Stomach smooth muscle (tissue), 2 donors: ENCODE results near the gene LEUTX.

Source experiments
- H3K27ac ChIP-seq: one replicate; pipeline ENCODE4 v1.7.0; 2013; ENCODE audit warnings: mild to moderate bottlenecking, low read length, inconsistent platforms
- H3K27me3 ChIP-seq, 2 donors: one replicate each; pipeline ENCODE4 v1.7.0; 2013; ENCODE audit warnings: low read length in 2 of 2; ENCODE audit not compliant: insufficient read depth in 2 of 2, control insufficient read depth in 1 of 2
- H3K36me3 ChIP-seq, 2 donors: one replicate each; pipeline ENCODE4 v1.7.0; 2013; ENCODE audit warnings: low read length in 2 of 2; ENCODE audit not compliant: control insufficient read depth in 2 of 2, insufficient read depth in 2 of 2
- H3K4me1 ChIP-seq: one replicate; pipeline ENCODE4 v1.7.0; 2013; ENCODE audit warnings: low read length; ENCODE audit not compliant: control insufficient read depth, insufficient read depth
- H3K4me3 ChIP-seq, 2 donors: one replicate each; pipeline ENCODE4 v1.7.0; 2013; ENCODE audit warnings: low read length in 2 of 2
- H3K9ac ChIP-seq, 2 donors: one replicate each; pipeline ENCODE4 v1.7.0; 2013; ENCODE audit warnings: low read length in 2 of 2, mild to moderate bottlenecking in 1 of 2
- H3K9me3 ChIP-seq, 2 donors: one replicate each; pipeline ENCODE4 v1.7.0; 2013; ENCODE audit warnings: low read length in 2 of 2; ENCODE audit not compliant: control insufficient read depth in 2 of 2
- donor health status: healthy.
- donor health status: Pancreatic carcinoma.

LEUTX gene

DNA sequence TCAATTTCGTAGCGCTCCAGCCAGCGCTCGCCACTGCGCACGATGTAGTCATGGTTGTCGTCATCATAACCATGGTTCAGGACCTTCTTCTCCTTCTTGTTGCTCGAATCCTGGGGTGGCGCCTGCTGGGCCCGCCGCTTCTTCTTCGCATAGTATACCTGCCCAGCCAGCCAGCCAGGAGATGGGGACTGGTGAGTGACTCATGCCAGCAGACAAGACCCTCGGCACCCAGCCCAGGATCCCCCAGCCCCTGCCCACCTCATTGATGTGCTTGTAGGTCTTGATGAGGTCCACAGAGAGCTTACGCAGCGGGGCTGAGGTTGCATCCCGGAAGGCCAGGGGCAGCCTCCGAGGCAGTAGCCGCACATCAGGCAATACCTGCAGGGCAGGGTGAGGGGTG lies 51.8 kb downstream of the LEUTX start:
- Histone ChIP-seq H3K9me3 (no peaks in the 10 kb centered on the region), H3K9ac (no peak overlapping the region), H3K27ac (no peak overlapping the region), H3K4me1 (peaks cover 19% of the 10 kb centered on the region), H3K27me3 (no peaks in the 10 kb centered on the region), H3K36me3 (peaks cover 33 to 34% of the 10 kb centered on the region in 2 donors), H3K4me3 (no peak overlapping the region)

DNA sequence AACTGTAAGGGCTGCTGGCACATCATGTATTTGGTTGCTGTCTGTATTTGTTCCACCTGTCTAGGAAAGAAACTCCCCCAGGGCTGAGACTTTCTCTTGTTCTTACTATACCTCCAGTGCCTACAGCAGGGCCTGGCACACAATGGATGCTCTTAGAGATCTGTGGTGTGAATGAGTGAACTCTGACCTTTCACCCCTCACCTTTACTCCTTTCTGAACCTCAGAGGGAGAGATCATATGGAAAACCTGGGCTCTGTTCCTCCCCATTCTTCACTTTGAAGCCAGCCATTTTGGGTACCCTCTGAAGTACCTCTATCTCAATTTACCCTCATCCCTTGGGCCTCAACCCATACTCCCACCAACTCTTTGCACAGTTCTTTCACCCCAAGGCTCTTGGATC lies 52.2 kb downstream of the LEUTX start:
- H3K27me3 ChIP-seq, result no peaks in the 10 kb centered on the region
- no peak overlapping the region for H3K4me3 ChIP-seq
- H3K4me1 ChIP-seq, result peaks cover 19% of the 10 kb centered on the region
- no peak overlapping the region for H3K9ac ChIP-seq
- H3K9me3 ChIP-seq, result no peaks in the 10 kb centered on the region
- H3K27ac ChIP-seq, result no peak overlapping the region
- peaks cover 33 to 34% of the 10 kb centered on the region in 2 donors for H3K36me3 ChIP-seq

GRCh38 chr19:39831679-39832078 lies 53.0 kb downstream of the LEUTX start:
- peaks cover 19% of the 10 kb centered on the region for H3K4me1 ChIP-seq
- H3K4me3 ChIP-seq, result no peak overlapping the region
- no peak overlapping the region for H3K27ac ChIP-seq
- H3K36me3 ChIP-seq, result peaks cover 32 to 34% of the 10 kb centered on the region in 2 donors
- H3K9ac ChIP-seq, result no peak overlapping the region
- H3K27me3 ChIP-seq, result no peaks in the 10 kb centered on the region
- H3K9me3 ChIP-seq, result no peaks in the 10 kb centered on the region

GRCh38 chr19:39832341-39833083 lies 53.9 kb downstream of the LEUTX start:
- Histone ChIP-seq H3K4me1 (peaks cover 19% of the 10 kb centered on the region), H3K9ac (peak overlapping the region; percentile 64 to 66), H3K9me3 (no peaks in the 10 kb centered on the region), H3K27me3 (no peaks in the 10 kb centered on the region), H3K4me3 (peak overlapping the region; percentile 91 to 98), H3K36me3 (peaks cover 37% of the 10 kb centered on the region in 2 donors), H3K27ac (peak overlapping the region; percentile 73)

GRCh38 chr19:39833160-39833463 lies 54.5 kb downstream of the LEUTX start:
- Histone ChIP-seq H3K4me3 (peak overlapping the region; percentile 91 to 98), H3K9me3 (no peaks in the 10 kb centered on the region), H3K4me1 (peaks cover 19% of the 10 kb centered on the region), H3K27me3 (no peaks in the 10 kb centered on the region), H3K27ac (peak overlapping the region; percentile 73), H3K9ac (peak overlapping the region; percentile 66 to 81), H3K36me3 (peaks cover 40 to 43% of the 10 kb centered on the region in 2 donors)

DNA sequence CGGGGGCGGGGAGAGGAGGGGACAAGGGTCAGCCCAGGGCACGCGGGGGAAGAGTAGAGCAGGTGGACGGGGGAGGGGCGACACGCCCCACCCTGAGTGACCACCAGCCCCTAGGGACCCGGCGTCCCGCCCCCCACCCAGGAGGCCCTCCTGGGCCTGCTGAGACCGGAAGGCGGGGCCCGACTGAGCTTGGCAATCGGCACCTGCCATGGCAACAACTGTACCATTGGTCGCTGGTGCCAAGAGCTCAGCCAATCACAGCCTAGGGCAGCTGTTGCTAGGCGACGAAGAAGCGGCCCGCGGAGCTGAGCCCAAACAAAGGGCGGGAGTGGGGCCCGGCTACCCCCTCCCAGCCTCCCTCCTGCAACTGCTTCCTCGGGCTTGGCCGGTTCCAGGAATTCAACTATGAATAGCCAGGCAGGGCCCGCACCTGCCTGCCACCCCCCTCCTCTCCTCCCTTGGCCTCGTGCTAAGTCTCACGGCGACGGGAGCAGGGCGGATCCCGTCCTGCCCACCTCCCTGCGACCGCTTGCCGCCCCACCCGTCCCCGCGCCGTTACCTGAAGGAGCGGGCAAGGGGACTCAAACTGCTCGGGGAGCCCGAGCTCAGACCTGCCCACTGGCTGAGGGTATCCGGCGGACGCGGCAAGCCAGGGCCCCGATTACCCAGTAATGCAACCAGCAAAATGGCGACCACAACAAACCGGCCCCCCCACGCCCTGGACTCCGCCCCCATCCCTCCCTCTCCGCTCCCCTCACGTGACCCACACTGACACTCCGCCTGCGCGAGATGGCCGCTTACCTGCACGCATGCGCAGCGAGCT lies 55.0 kb downstream of the LEUTX start, which contains the start of gene DYRK1B:
TSS of gene DYRK1B (minus strand) at position 699 of the 823 bp plus-strand sequence. CDS start 2,295 bp downstream, outside the sequence.
- Histone ChIP-seq H3K9me3 (no peaks in the 10 kb centered on the region), H3K9ac (peak within 1 kb of the TSS; percentile 66 to 81), H3K27ac (peak within 1 kb of the TSS; percentile 73), H3K36me3 (peaks cover 38 to 41% of the 10 kb centered on the region in 2 donors), H3K4me3 (peak within 1 kb of the TSS; percentile 91 to 98), H3K27me3 (no peaks in the 10 kb centered on the region), H3K4me1 (peaks cover 19% of the 10 kb centered on the region)

GRCh38 chr19:39834287-39834841 lies 55.7 kb downstream of the LEUTX start:
- Histone ChIP-seq H3K9me3 (no peaks in the 10 kb centered on the region), H3K36me3 (peaks cover 44 to 46% of the 10 kb centered on the region in 2 donors), H3K4me1 (peaks cover 19% of the 10 kb centered on the region), H3K4me3 (peak overlapping the region; percentile 91 to 98), H3K9ac (peak overlapping the region; percentile 49 to 62), H3K27ac (peak overlapping the region; percentile 73), H3K27me3 (no peaks in the 10 kb centered on the region)
